Endothelial cell of umbilical vein (primary cell): ENCODE measurements around the gene FOXK1. TPM values are rescaled to one million over a fixed set of nuclear protein-coding genes. Genes with fewer than 3 reads are reported as not detected.

Experiments used
- BruUV-seq: library from RNA; stranded (reverse); fragments of 400-500 nt; replicated peaks from 2 replicates; lab custom pipeline; 2021; lab: Mats Ljungman, UMichigan
- CTCF ChIA-PET: fragments of 300-600, 350-600 bp; sonication (Branson Sonifier 250); formaldehyde crosslinking; loops from one replicate; lab custom pipeline; 2021; ENCODE audit warnings: antibody characterized with exemption, inconsistent platforms; lab: Charles Lee
- POLR2A ChIA-PET: fragments of 300-600, 350-600 bp; sonication (Branson Sonifier 250); formaldehyde crosslinking; loops from one replicate; lab custom pipeline; 2021; ENCODE audit warnings: antibody characterized with exemption, inconsistent platforms; lab: Charles Lee
- DNase-seq: peaks from one replicate; pipeline ENCODE4 v3.0.0-alpha.2; 2011; ENCODE audit warnings: low read depth, low spot score
- FAIRE-seq: peaks from 2 replicates; lab custom pipeline; 2011; peaks lifted over from hg19 to GRCh38; lab: Jason Lieb, UNC
- H2AFZ ChIP-seq: 2 replicates; pipeline ENCODE4 v1.6.0; 2012; ENCODE audit warnings: low read depth, low read length, control low read depth, inconsistent platforms
- H3K27ac ChIP-seq: 2 replicates; pipeline ENCODE4 v1.5.1; 2011; ENCODE audit warnings: low read depth, mild to moderate bottlenecking, control low read depth, low read length, moderate library complexity; ENCODE audit not compliant: insufficient read depth
- H3K27me3 ChIP-seq, 2 experiments: 2 replicates each; pipeline versions ENCODE4 v1.6.0 to v1.6.1; 2011; ENCODE audit warnings: low read length in 2 of 2, mixed read lengths in 1 of 2; ENCODE audit not compliant: control insufficient read depth in 2 of 2, insufficient read depth in 2 of 2
- H3K36me3 ChIP-seq, 2 experiments: 2 replicates in 1 of 2; 3 replicates in 1 of 2; pipeline ENCODE4 v1.5.1; 2011; ENCODE audit warnings: low read length in 2 of 2, mild to moderate bottlenecking in 1 of 2, moderate library complexity in 1 of 2; ENCODE audit not compliant: control insufficient read depth in 2 of 2, insufficient read depth in 2 of 2; ENCODE audit errors: extremely low read depth in 1 of 2
- H3K4me1 ChIP-seq: 3 replicates; pipeline ENCODE4 v1.5.1; 2011; ENCODE audit warnings: mild to moderate bottlenecking, low read length; ENCODE audit not compliant: control insufficient read depth, insufficient read depth; ENCODE audit errors: extremely low read depth
- H3K4me2 ChIP-seq: 2 replicates; pipeline ENCODE4 v1.6.1; 2011; ENCODE audit warnings: low read length, control low read depth, mixed read lengths; ENCODE audit not compliant: insufficient read depth
- H3K4me3 ChIP-seq, 3 experiments: fragments of 200-600 bp in 1 of 3; sonication (generic), shearing (Covaris generic) in 1 of 3; replicated peaks in 1 of 3; 2 replicates each; pipeline ENCODE4 v1.5.1; 2011 to 2016; ENCODE audit warnings: control low read depth in 3 of 3, low read length in 3 of 3, mild to moderate bottlenecking in 2 of 3, inconsistent platforms in 1 of 3, low read depth in 1 of 3, moderate library complexity in 1 of 3; ENCODE audit not compliant: insufficient read depth in 1 of 3
- H3K79me2 ChIP-seq: 2 replicates; pipeline ENCODE4 v1.6.0; 2012; ENCODE audit warnings: low read length, inconsistent platforms; ENCODE audit not compliant: control insufficient read depth, insufficient read depth
- H3K9ac ChIP-seq: replicated peaks from 2 replicates; pipeline ENCODE3; 2011; ENCODE audit warnings: low read length, control low read depth; ENCODE audit not compliant: insufficient read depth; ENCODE audit errors: extremely low read depth
- H3K9me1 ChIP-seq: replicated peaks from 3 replicates; pipeline ENCODE4 v1.6.0; 2011; ENCODE audit warnings: mild to moderate bottlenecking, low read length; ENCODE audit not compliant: control insufficient read depth, insufficient read depth; ENCODE audit errors: extremely low read depth
- H3K9me3 ChIP-seq: replicated peaks from 2 replicates; pipeline ENCODE4 v1.5.1; 2012; ENCODE audit warnings: low read length, inconsistent platforms; ENCODE audit not compliant: control insufficient read depth, insufficient read depth
- H4K20me1 ChIP-seq: replicated peaks from 2 replicates; pipeline ENCODE3; 2011; ENCODE audit warnings: mild to moderate bottlenecking, low read length; ENCODE audit not compliant: control insufficient read depth, insufficient read depth; ENCODE audit errors: extremely low read depth
- EZH2 ChIP-seq: IDR thresholded peaks from 2 replicates; pipeline ENCODE4 v1.6.1; 2012; ENCODE audit warnings: borderline replicate concordance, low read depth, mild to moderate bottlenecking, moderate library complexity, low read length, inconsistent platforms; ENCODE audit not compliant: severe bottlenecking
- FOS ChIP-seq: IDR thresholded peaks from 2 replicates; pipeline ENCODE4 v1.6.1; 2011; ENCODE audit warnings: mild to moderate bottlenecking, low read length, moderate library complexity, borderline replicate concordance; ENCODE audit not compliant: insufficient read depth
- GATA2 ChIP-seq: IDR thresholded peaks from 2 replicates; pipeline ENCODE4 v1.7.0; 2011; ENCODE audit warnings: low read depth, mild to moderate bottlenecking, moderate library complexity, mixed read lengths, low read length; ENCODE audit not compliant: insufficient read length, insufficient read depth
- JUN ChIP-seq: IDR thresholded peaks from 2 replicates; pipeline ENCODE4 v1.6.1; 2011; ENCODE audit warnings: borderline replicate concordance, low read depth; ENCODE audit not compliant: insufficient read length, insufficient read depth
- MYC ChIP-seq: IDR thresholded peaks from one replicate; pipeline ENCODE4 v1.6.1; 2011; ENCODE audit warnings: mild to moderate bottlenecking, low read depth, low read length
- POLR2A ChIP-seq: IDR thresholded peaks from 2 replicates; pipeline ENCODE4 v1.6.1; 2012; ENCODE audit warnings: low read depth, mild to moderate bottlenecking, control low read depth, low read length
- POLR2AphosphoS5 ChIP-seq: IDR thresholded peaks from 2 replicates; pipeline ENCODE4 v1.6.1; 2012; ENCODE audit warnings: low read depth, mild to moderate bottlenecking, control low read depth, low read length, moderate library complexity; ENCODE audit not compliant: insufficient read depth
- dilution Hi-C: fragments of 300-500 bp; cut with MboI; formaldehyde crosslinking; loops from one replicate; pipeline ENCODE4 v1.15.0; 2019; ENCODE audit warnings: low sequenced_read_pairs; ENCODE audit not compliant: extremely low pct_ligation_motif_present
- intact Hi-C: fragments of 100-400 bp; cut with micrococcal nuclease; formaldehyde crosslinking; loops from one replicate; pipeline ENCODE4 v1.10.0; 2022
- polyA plus RNA-seq, 4 experiments: library from polyadenylated mRNA; depleted of rRNA in 3 of 4; stranded (reverse) in 3 of 4; unstranded in 1 of 4; fragments of >200 nt; gene quantifications; 2 replicates each; pipeline versions ENCODE4 v1.2.1 to v1.2.3, GENCODE V29; 2011 to 2012; ENCODE audit warnings: missing spikeins in 1 of 4
- total RNA-seq: library from RNA; stranded (reverse); gene quantifications from 2 replicates; pipeline ENCODE4 v1.2.3, GENCODE V29; 2021
- TF ChIP-seq, protein P1 (sequence below), 2 donors: IDR thresholded peaks; 1 replicate in 1 of 2; 2 replicates in 1 of 2; pipeline ENCODE4 v1.5.1; 2011; ENCODE audit warnings: low read length in 2 of 2, mild to moderate bottlenecking in 2 of 2, moderate library complexity in 2 of 2, control low read depth in 1 of 2, inconsistent platforms in 1 of 2, low read depth in 1 of 2; ENCODE audit not compliant: insufficient read depth in 1 of 2; ENCODE audit errors: extremely low read depth in 1 of 2
- TF ChIP-seq, protein P2 (sequence below): IDR thresholded peaks from 2 replicates; pipeline ENCODE4 v1.6.1; 2011; ENCODE audit not compliant: insufficient read depth, insufficient read length

The FOXK1 gene
- total and polyA plus RNA-seq, 2 donors (not counting 3 experiments of a cell fraction or from before 2014, with no cell fraction given): 8.0 to 52.1 TPM

DNA sequence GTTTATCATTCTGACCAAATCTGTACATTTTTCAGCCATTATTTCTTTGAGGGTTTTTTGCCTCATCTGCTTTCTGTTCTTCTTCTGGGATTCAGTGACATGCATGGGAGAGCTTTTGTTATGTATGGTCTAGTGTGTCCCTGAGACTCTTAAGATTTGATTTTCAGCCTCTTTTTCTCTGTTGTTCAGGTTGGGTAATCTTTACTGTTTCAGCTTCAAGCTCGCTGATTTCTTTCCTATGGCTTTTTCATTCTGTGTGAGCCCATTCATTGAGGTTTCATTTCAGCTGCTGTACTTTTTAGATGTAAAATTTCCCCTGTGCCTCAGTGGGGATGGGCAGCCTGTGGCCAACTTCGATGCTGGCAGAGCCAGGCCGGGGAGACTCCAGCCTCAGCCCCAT, 38.1 kb downstream of the FOXK1 start:
- Histone ChIP-seq H3K4me2 (no peak overlapping the region), H3K4me3 (no peak overlapping the region), H3K9ac (no peak overlapping the region), H3K27me3 (no peaks in the 10 kb centered on the region), H2AFZ (no peak overlapping the region), H3K9me3 (no peaks in the 10 kb centered on the region), H3K9me1 (no peaks in the 10 kb centered on the region), H4K20me1 (no peaks in the 10 kb centered on the region), H3K36me3 (peaks cover 2 to 4% of the 10 kb centered on the region in 2 experiments), H3K79me2 (peaks cover 75% of the 10 kb centered on the region), H3K4me1 (peaks cover 10% of the 10 kb centered on the region), H3K27ac (no peak overlapping the region)
- FAIRE-seq (no peak), DNase-seq (no peak)
- intact Hi-C loops: no loop called here
- POLR2A ChIA-PET: no interaction called here
- TF ChIP-seq POLR2AphosphoS5: no peak
- TF ChIP-seq, protein P1, sequence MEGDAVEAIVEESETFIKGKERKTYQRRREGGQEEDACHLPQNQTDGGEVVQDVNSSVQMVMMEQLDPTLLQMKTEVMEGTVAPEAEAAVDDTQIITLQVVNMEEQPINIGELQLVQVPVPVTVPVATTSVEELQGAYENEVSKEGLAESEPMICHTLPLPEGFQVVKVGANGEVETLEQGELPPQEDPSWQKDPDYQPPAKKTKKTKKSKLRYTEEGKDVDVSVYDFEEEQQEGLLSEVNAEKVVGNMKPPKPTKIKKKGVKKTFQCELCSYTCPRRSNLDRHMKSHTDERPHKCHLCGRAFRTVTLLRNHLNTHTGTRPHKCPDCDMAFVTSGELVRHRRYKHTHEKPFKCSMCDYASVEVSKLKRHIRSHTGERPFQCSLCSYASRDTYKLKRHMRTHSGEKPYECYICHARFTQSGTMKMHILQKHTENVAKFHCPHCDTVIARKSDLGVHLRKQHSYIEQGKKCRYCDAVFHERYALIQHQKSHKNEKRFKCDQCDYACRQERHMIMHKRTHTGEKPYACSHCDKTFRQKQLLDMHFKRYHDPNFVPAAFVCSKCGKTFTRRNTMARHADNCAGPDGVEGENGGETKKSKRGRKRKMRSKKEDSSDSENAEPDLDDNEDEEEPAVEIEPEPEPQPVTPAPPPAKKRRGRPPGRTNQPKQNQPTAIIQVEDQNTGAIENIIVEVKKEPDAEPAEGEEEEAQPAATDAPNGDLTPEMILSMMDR (IDR thresholded peaks at IDR 0.05; ENCODE audit: extremely low read depth in 1 of 2, insufficient read depth in 1 of 2, low read depth in 1 of 2, low read length in 2 of 2): no peak
- TF ChIP-seq, protein P2, sequence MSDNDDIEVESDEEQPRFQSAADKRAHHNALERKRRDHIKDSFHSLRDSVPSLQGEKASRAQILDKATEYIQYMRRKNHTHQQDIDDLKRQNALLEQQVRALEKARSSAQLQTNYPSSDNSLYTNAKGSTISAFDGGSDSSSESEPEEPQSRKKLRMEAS: no peak
- TF ChIP-seq JUN: no peak
- no peak for TF ChIP-seq MYC
- TF ChIP-seq FOS: no peak
- no peak for TF ChIP-seq POLR2A
- TF ChIP-seq GATA2: no peak
- TF ChIP-seq EZH2: no peak
- no TSS peak for BruUV-seq
- dilution Hi-C loops: no loop called here
- CTCF ChIA-PET: interaction anchor here (0.9 to 1.2 kb wide), 2 partner anchors 18 to 19 kb away, joined by 3 read pairs; no protein-coding TSS in a partner anchor
